Natural killer cell (primary cell): ENCODE measurements around the gene FBXL3. TPM values are rescaled to one million over a fixed set of nuclear protein-coding genes. Genes with fewer than 3 reads are reported as not detected.

Experiments used
- ATAC-seq, 3 donors: fragments of 150-1000 bp in 2 of 3; fragments of 200-7000 bp in 1 of 3; cut with Tn5 transposase; 1 replicate in 1 of 3; 2 replicates in 2 of 3; pipeline ENCODE4 v1.10.0; 2021; ENCODE audit warnings: mild to moderate bottlenecking in 2 of 3, moderate library complexity in 2 of 3
- DNase-seq, 2 donors: peaks; one replicate each; pipeline versions ENCODE4 v3.0.0 to v3.0.0-alpha.2; 2013 to 2021; ENCODE audit warnings: mixed read lengths in 1 of 2
- H3K27ac ChIP-seq: one replicate; pipeline ENCODE4 v1.5.1; 2013; ENCODE audit warnings: mild to moderate bottlenecking, low read length
- H3K27me3 ChIP-seq: one replicate; pipeline ENCODE4 v1.6.1; 2013; ENCODE audit warnings: low read length; ENCODE audit not compliant: control insufficient read depth, insufficient read depth
- H3K36me3 ChIP-seq: one replicate; pipeline ENCODE4 v1.6.1; 2013; ENCODE audit warnings: low read length; ENCODE audit not compliant: control insufficient read depth, insufficient read depth
- H3K4me1 ChIP-seq: one replicate; pipeline ENCODE4 v1.6.1; 2013; ENCODE audit warnings: low read length; ENCODE audit not compliant: control insufficient read depth, insufficient read depth
- H3K4me3 ChIP-seq: one replicate; pipeline ENCODE4 v1.5.1; 2013; ENCODE audit warnings: low read length
- H3K9me3 ChIP-seq: one replicate; pipeline ENCODE4 v1.6.1; 2013; ENCODE audit warnings: low read length; ENCODE audit not compliant: control insufficient read depth, insufficient read depth
- H3K27ac Mint-ChIP-seq, 2 donors: one replicate each; pipeline ENCODE4 v1.8.0; 2022; ENCODE audit warnings: mild to moderate bottlenecking in 2 of 2, mixed read lengths in 2 of 2, moderate library complexity in 1 of 2
- H3K27me3 Mint-ChIP-seq, 2 donors: one replicate each; pipeline ENCODE4 v1.8.0; 2022; ENCODE audit warnings: low read depth in 2 of 2, mixed read lengths in 2 of 2
- H3K36me3 Mint-ChIP-seq: one replicate; pipeline ENCODE4 v1.8.0; 2022; ENCODE audit warnings: mixed read lengths
- H3K4me1 Mint-ChIP-seq, 2 donors: one replicate each; pipeline ENCODE4 v1.8.0; 2022; ENCODE audit warnings: mixed read lengths in 2 of 2
- H3K4me3 Mint-ChIP-seq: one replicate; pipeline ENCODE4 v1.8.0; 2022; ENCODE audit warnings: mild to moderate bottlenecking, moderate library complexity, mixed read lengths
- H3K9me3 Mint-ChIP-seq, 2 donors: one replicate each; pipeline ENCODE4 v1.8.0; 2022; ENCODE audit warnings: mixed read lengths in 2 of 2
- CTCF ChIP-seq: fragments of 200-600 bp; IDR thresholded peaks from one replicate; pipeline ENCODE4 v1.8.0; 2022; ENCODE audit warnings: antibody characterized with exemption
- WGBS: methylation state at CpG from one replicate; pipeline ENCODE4 v1.1.7; 2013; ENCODE audit warnings: missing lambda C conversion rate; ENCODE audit not compliant: insufficient coverage; 5-methylcytosine and 5-hydroxymethylcytosine counted together
- intact Hi-C: fragments of 100-400 bp; cut with micrococcal nuclease; formaldehyde crosslinking; loops from one replicate; pipeline ENCODE4 v1.14.2; 2022
- total RNA-seq, 4 donors: library from RNA; stranded (reverse); fragments of 120-200 nt in 1 of 4; gene quantifications; one replicate each; pipeline versions ENCODE4 v1.2.3 to v1.2.4, GENCODE V29; 2013 to 2022

FBXL3 gene
- total RNA-seq, 3 donors from 2014 or later (not counting 1 experiment from before 2014, with no cell fraction given), result 57.1 to 61.9 (median 58.0) TPM

GRCh38 chr13:77026255-77026860, 601 bp downstream of the FBXL3 start:
- peak overlapping the region; percentile 95 for H3K4me3 Mint-ChIP-seq
- no peaks in the 10 kb centered on the region for H3K9me3 ChIP-seq
- peaks cover 17% of the 10 kb centered on the region for H3K4me1 ChIP-seq
- peaks cover 3% of the 10 kb centered on the region for H3K27me3 ChIP-seq
- H3K27me3 Mint-ChIP-seq, result peaks cover 20 to 25% of the 10 kb centered on the region in 2 donors
- peak; percentile 58 to 84 for DNase-seq
- TF ChIP-seq CTCF, result no peak
- peak overlapping the region; percentile 87 to 88 for H3K27ac Mint-ChIP-seq
- H3K36me3 Mint-ChIP-seq, result no peaks in the 10 kb centered on the region
- peaks cover 7% of the 10 kb centered on the region for H3K36me3 ChIP-seq
- H3K4me1 Mint-ChIP-seq, result peaks cover 49 to 56% of the 10 kb centered on the region in 2 donors
- WGBS, result 0% methylated on average over 43 of the region's 62 CpGs
- H3K4me3 ChIP-seq, result peak overlapping the region; percentile 54
- no peaks in the 10 kb centered on the region for H3K9me3 Mint-ChIP-seq
- ATAC-seq, result peak; percentile 62 to 77 (median 67)
- peak overlapping the region; percentile 92 for H3K27ac ChIP-seq
- intact Hi-C loops, result loop anchor here (5.0 kb wide), 1 partner anchor 301 kb away; the partner anchor contains the start of gene MYCBP2

- Histone ChIP-seq H3K27ac (no peak overlapping the region), H3K27me3 (no peaks in the 10 kb centered on the region), H3K36me3 (peaks cover 28% of the 10 kb centered on the region), H3K4me3 (no peak overlapping the region), H3K9me3 (no peaks in the 10 kb centered on the region), H3K4me1 (peaks cover 17% of the 10 kb centered on the region)
- peaks cover under 1% of the 10 kb centered on the region for H3K36me3 Mint-ChIP-seq
- H3K4me1 Mint-ChIP-seq, result peaks cover 47 to 56% of the 10 kb centered on the region in 2 donors
- H3K4me3 Mint-ChIP-seq, result peak overlapping the region; percentile 13
- H3K27ac Mint-ChIP-seq, result peak overlapping the region in 1 of 2 donors; percentile 23
- WGBS, result 64% methylated on average over 3 of the region's 3 CpGs
- TF ChIP-seq CTCF, result no peak
- peaks cover 0 to 3% of the 10 kb centered on the region in 2 donors for H3K27me3 Mint-ChIP-seq
- no peak for DNase-seq
- no peak for ATAC-seq
- intact Hi-C loops, result no loop called here
- no peaks in the 10 kb centered on the region for H3K9me3 Mint-ChIP-seq
Measured at GRCh38 chr13:77022341-77022740, 4.6 kb downstream of the FBXL3 start.

GRCh38 chr13:77019756-77020155, 7.2 kb downstream of the FBXL3 start:
- Histone ChIP-seq H3K27ac (no peak overlapping the region), H3K9me3 (no peaks in the 10 kb centered on the region), H3K4me1 (peaks cover 7% of the 10 kb centered on the region), H3K27me3 (no peaks in the 10 kb centered on the region), H3K4me3 (no peak overlapping the region), H3K36me3 (peaks cover 53% of the 10 kb centered on the region)
- Mint-ChIP-seq H3K27ac (no peak overlapping the region), H3K4me3 (no peak overlapping the region), H3K36me3 (peaks cover 8% of the 10 kb centered on the region), H3K9me3 (no peaks in the 10 kb centered on the region), H3K4me1 (peaks cover 43 to 44% of the 10 kb centered on the region in 2 donors), H3K27me3 (no peaks in the 10 kb centered on the region)
- intact Hi-C loops, result no loop called here
- no peak for ATAC-seq
- no peak for TF ChIP-seq CTCF
- no peak for DNase-seq
